Sigmoid colon (tissue), 7 donors: ENCODE results near the gene ZNF548. TPM values are rescaled to one million over a fixed set of nuclear protein-coding genes. Genes with fewer than 3 reads are reported as not detected.

Experiments
- DNase-seq: peaks from one replicate; pipeline ENCODE4 v3.0.0-alpha.2; 2019
- H3K27ac ChIP-seq, 4 donors: fragments of 200-600 bp; sonication (generic); one replicate each; pipeline ENCODE4 v1.5.1; 2016 to 2019; ENCODE audit warnings: mild to moderate bottlenecking in 1 of 4
- H3K27me3 ChIP-seq, 3 donors: fragments of 200-600 bp; sonication (generic); one replicate each; pipeline ENCODE4 v1.5.1; 2019; ENCODE audit warnings: mild to moderate bottlenecking in 1 of 3
- H3K36me3 ChIP-seq, 4 donors: fragments of 200-600 bp; sonication (generic); one replicate each; pipeline ENCODE4 v1.5.1; 2016 to 2019
- H3K4me1 ChIP-seq, 4 donors: fragments of 200-600 bp; sonication (generic); one replicate each; pipeline ENCODE4 v1.5.1; 2017 to 2019
- H3K4me3 ChIP-seq, 4 donors: fragments of 200-600 bp; sonication (generic); one replicate each; pipeline ENCODE4 v1.5.1; 2017 to 2019; ENCODE audit warnings: mild to moderate bottlenecking in 2 of 4, moderate library complexity in 1 of 4
- H3K9me3 ChIP-seq, 4 donors: fragments of 200-600 bp in 3 of 4; sonication (generic) in 3 of 4; one replicate each; pipeline versions ENCODE4 v1.5.1 to v1.6.1; 2013 to 2019
- CTCF ChIP-seq, 4 experiments: fragments of 450-650 bp in 3 of 4; fragments of 200-600 bp in 1 of 4; IDR thresholded peaks; one replicate each; pipeline ENCODE4 v1.5.1; 2016 to 2019; ENCODE audit warnings: antibody characterized with exemption in 4 of 4, mild to moderate bottlenecking in 3 of 4, moderate library complexity in 2 of 4
- EP300 ChIP-seq, 4 donors: sonication (generic); formaldehyde crosslinking; IDR thresholded peaks; one replicate each; pipeline ENCODE4 v1.6.1; 2017; ENCODE audit warnings: antibody characterized with exemption in 4 of 4
- POLR2A ChIP-seq, 2 donors: fragments of 450-650 bp; IDR thresholded peaks; one replicate each; pipeline ENCODE4 v1.6.1; 2016; ENCODE audit warnings: antibody characterized with exemption in 2 of 2, mild to moderate bottlenecking in 2 of 2, moderate library complexity in 2 of 2
- POLR2AphosphoS5 ChIP-seq, 4 donors: sonication (generic); formaldehyde crosslinking; IDR thresholded peaks; one replicate each; pipeline ENCODE4 v1.6.1; 2017; ENCODE audit warnings: antibody characterized with exemption in 4 of 4
- WGBS, 2 donors: extraction: QIAGEN DNeasy Blood & Tissue Kit; methylation state at CpG; one replicate each; pipeline ENCODE4 v1.1.7; 2013; 5-methylcytosine and 5-hydroxymethylcytosine counted together
- intact Hi-C: fragments of 100-400 bp; cut with DNase I; formaldehyde crosslinking; loops from one replicate; pipeline ENCODE4 v1.15.1; 2023
- polyA plus RNA-seq, 3 donors: library from polyadenylated mRNA; stranded (reverse); fragments of 200-250 nt; gene quantifications; one replicate each; pipeline ENCODE4 v1.2.3, GENCODE V29; 2013
- total RNA-seq, 4 donors: library from RNA; depleted of rRNA; stranded (reverse); fragments of >200 nt; gene quantifications; one replicate each; pipeline ENCODE4 v1.1.0, GENCODE V29; 2016
- donor health status: healthy with polysubstance abuse.
- donor health status: Bipolar disorder and iron deficiency.
- donor health status: healthy.

ZNF548 gene
- total and polyA plus RNA-seq, 7 donors: 1.2 to 29.1 (median 21.9) TPM

- H3K36me3 ChIP-seq: no peaks in the 10 kb centered on the region
- peaks cover 0 to 17% (median 2%) of the 10 kb centered on the region in 4 donors for H3K9me3 ChIP-seq
- intact Hi-C loops: no loop called here
Observed at GRCh38 chr19:57452307-57452706, 62.7 kb downstream of the ZNF548 start.

More at GRCh38 chr19:57452307-57452706, 62.7 kb downstream of the ZNF548 start:
- 97 to 98% methylated on average over 3 of the region's 3 CpGs for WGBS, 2 donors
- DNase-seq: no peak
- no peak for TF ChIP-seq POLR2A (IDR thresholded peaks at IDR 0.05)
- TF ChIP-seq EP300 (IDR thresholded peaks at IDR 0.05): no peak
- no peak for TF ChIP-seq POLR2AphosphoS5 (IDR thresholded peaks at IDR 0.05)
- no peak for TF ChIP-seq CTCF (IDR thresholded peaks at IDR 0.05)
- Histone ChIP-seq H3K27me3 (no peaks in the 10 kb centered on the region), H3K4me1 (no peaks in the 10 kb centered on the region), H3K27ac (no peak overlapping the region), H3K4me3 (no peak overlapping the region)

Other genes starting within 250 kb of the ZNF548 start
- gene ZIM3, start 244.7 kb upstream of the ZNF548 start, total RNA-seq: not detected
- not detected for gene ZIM3, start 244.7 kb upstream of the ZNF548 start, polyA plus RNA-seq
- not detected for gene DUXA, start 222.4 kb upstream of the ZNF548 start, total RNA-seq
- not detected for gene DUXA, start 222.4 kb upstream of the ZNF548 start, polyA plus RNA-seq
- 10 to 100 TPM; 18.5 to 39.6 (median 28.0) TPM for gene ZNF264, start 198.4 kb upstream of the ZNF548 start, total RNA-seq
- 1 to 10 TPM; 1.2 to 5.0 (median 2.8) TPM for gene ZNF264, start 198.4 kb upstream of the ZNF548 start, polyA plus RNA-seq
- 1 to 10 TPM in 1 of 4 donors, under 1 TPM in 1, not detected in 2; 0.71 to 1.3 TPM for gene AURKC, start 158.8 kb upstream of the ZNF548 start, total RNA-seq
- 1 to 10 TPM in 1 of 3 donors, under 1 TPM in 1, not detected in 1; 0.63 to 1.4 TPM for gene AURKC, start 158.8 kb upstream of the ZNF548 start, polyA plus RNA-seq
- gene ZNF805, start 149.2 kb upstream of the ZNF548 start, total RNA-seq: 10 to 100 TPM; 11.8 to 21.6 (median 17.5) TPM
- gene ZNF805, start 149.2 kb upstream of the ZNF548 start, polyA plus RNA-seq: 1 to 10 TPM in 2 of 3 donors, under 1 TPM in 1; under 0.01 to 2.0 (median 1.2) TPM
- gene ZNF460, start 109.4 kb upstream of the ZNF548 start, total RNA-seq: 10 to 100 TPM; 48.2 to 95.2 (median 55.1) TPM
- 1 to 10 TPM in 1 of 3 donors, under 1 TPM in 1, not detected in 1; 0.69 to 5.1 TPM for gene ZNF460, start 109.4 kb upstream of the ZNF548 start, polyA plus RNA-seq
- 1 to 10 TPM; 5.4 to 8.1 (median 7.5) TPM for gene ZNF543, start 69.4 kb upstream of the ZNF548 start, total RNA-seq
- gene ZNF543, start 69.4 kb upstream of the ZNF548 start, polyA plus RNA-seq: 1 to 10 TPM in 1 of 3 donors, under 1 TPM in 2; 0.46 to 1.6 (median 0.60) TPM
- 1 to 10 TPM; 7.1 to 9.6 (median 9.1) TPM for gene ZNF304, start 38.6 kb upstream of the ZNF548 start, total RNA-seq
- gene ZNF304, start 38.6 kb upstream of the ZNF548 start, polyA plus RNA-seq: 1 to 10 TPM in 2 of 3 donors, under 1 TPM in 1; 0.92 to 3.1 (median 1.2) TPM
- 10 to 100 TPM; 21.3 to 28.1 (median 27.1) TPM for gene TRAPPC2B, start 26.3 kb upstream of the ZNF548 start, total RNA-seq
- gene TRAPPC2B, start 26.3 kb upstream of the ZNF548 start, polyA plus RNA-seq: 10 to 100 TPM in 2 of 3 donors, 1 to 10 TPM in 1; 9.2 to 18.0 (median 11.4) TPM
- 1 to 10 TPM in 3 of 4 donors, under 1 TPM in 1; 0.83 to 3.6 (median 2.8) TPM for gene ZNF547, start 26.3 kb upstream of the ZNF548 start, total RNA-seq
- 1 to 10 TPM in 1 of 3 donors, not detected in 2; 1.2 TPM for gene ZNF547, start 26.3 kb upstream of the ZNF548 start, polyA plus RNA-seq
- gene ZNF17, start 21.3 kb downstream of the ZNF548 start, total RNA-seq: 10 to 100 TPM; 10.2 to 14.0 (median 10.8) TPM
- 1 to 10 TPM in 2 of 3 donors, under 1 TPM in 1; 0.69 to 3.9 (median 1.2) TPM for gene ZNF17, start 21.3 kb downstream of the ZNF548 start, polyA plus RNA-seq
- gene ZNF749, start 45.5 kb downstream of the ZNF548 start, total RNA-seq: 1 to 10 TPM; 1.9 to 7.4 (median 4.0) TPM
- gene ZNF749, start 45.5 kb downstream of the ZNF548 start, polyA plus RNA-seq: 10 to 100 TPM in 1 of 3 donors, 1 to 10 TPM in 2; 3.9 to 10.2 (median 6.7) TPM
- 1 to 10 TPM in 3 of 4 donors, under 1 TPM in 1; 0.49 to 1.4 (median 1.2) TPM for gene VN1R1, start 67.3 kb downstream of the ZNF548 start, total RNA-seq
- under 1 TPM in 1 of 3 donors, not detected in 2; 0.50 TPM for gene VN1R1, start 67.3 kb downstream of the ZNF548 start, polyA plus RNA-seq
- 10 to 100 TPM; 12.8 to 17.1 (median 15.5) TPM for gene ZNF772, start 87.7 kb downstream of the ZNF548 start, total RNA-seq
- 1 to 10 TPM in 1 of 3 donors, under 1 TPM in 2; 0.23 to 3.4 (median 0.60) TPM for gene ZNF772, start 87.7 kb downstream of the ZNF548 start, polyA plus RNA-seq
- gene ZNF419, start 97.9 kb downstream of the ZNF548 start, total RNA-seq: 10 to 100 TPM in 2 of 4 donors, 1 to 10 TPM in 2; 5.2 to 16.1 (median 11.1) TPM
- gene ZNF419, start 97.9 kb downstream of the ZNF548 start, polyA plus RNA-seq: 1 to 10 TPM; 1.4 to 3.9 (median 3.0) TPM
- gene ZNF773, start 110.1 kb downstream of the ZNF548 start, total RNA-seq: 10 to 100 TPM in 3 of 4 donors, 1 to 10 TPM in 1; 8.4 to 34.1 (median 20.9) TPM
- 1 to 10 TPM; 1.2 to 4.6 (median 1.6) TPM for gene ZNF773, start 110.1 kb downstream of the ZNF548 start, polyA plus RNA-seq
- gene ZNF549, start 137.5 kb downstream of the ZNF548 start, total RNA-seq: 1 to 10 TPM; 4.2 to 6.4 (median 5.5) TPM
- gene ZNF549, start 137.5 kb downstream of the ZNF548 start, polyA plus RNA-seq: 1 to 10 TPM in 2 of 3 donors, under 1 TPM in 1; 0.46 to 2.6 (median 1.2) TPM
- 1 to 10 TPM; 4.1 to 6.6 (median 5.0) TPM for gene ZNF550, start 170.0 kb downstream of the ZNF548 start, total RNA-seq
- 1 to 10 TPM in 2 of 3 donors, under 1 TPM in 1; 0.92 to 3.7 (median 1.2) TPM for gene ZNF550, start 170.0 kb downstream of the ZNF548 start, polyA plus RNA-seq
- gene ZNF416, start 189.1 kb downstream of the ZNF548 start, total RNA-seq: 1 to 10 TPM; 3.1 to 5.5 (median 4.2) TPM
- gene ZNF416, start 189.1 kb downstream of the ZNF548 start, polyA plus RNA-seq: 1 to 10 TPM in 1 of 3 donors, under 1 TPM in 2; 0.23 to 2.2 (median 0.60) TPM
- gene ZIK1, start 194.3 kb downstream of the ZNF548 start, total RNA-seq: 10 to 100 TPM in 1 of 4 donors, 1 to 10 TPM in 3; 4.8 to 10.5 (median 5.9) TPM
- gene ZIK1, start 194.3 kb downstream of the ZNF548 start, polyA plus RNA-seq: 1 to 10 TPM in 1 of 3 donors, under 1 TPM in 2; 0.23 to 3.9 (median 0.60) TPM
- 10 to 100 TPM in 1 of 4 donors, 1 to 10 TPM in 3; 1.2 to 12.5 (median 3.1) TPM for gene ZNF530, start 210.0 kb downstream of the ZNF548 start, total RNA-seq
- 1 to 10 TPM; 1.4 to 3.3 (median 1.8) TPM for gene ZNF530, start 210.0 kb downstream of the ZNF548 start, polyA plus RNA-seq
- gene ZNF134, start 224.4 kb downstream of the ZNF548 start, total RNA-seq: 10 to 100 TPM; 10.8 to 23.2 (median 17.0) TPM
- 1 to 10 TPM in 2 of 3 donors, under 1 TPM in 1; 0.92 to 6.5 (median 4.2) TPM for gene ZNF134, start 224.4 kb downstream of the ZNF548 start, polyA plus RNA-seq
- 10 to 100 TPM; 11.8 to 14.4 (median 12.6) TPM for gene ZNF211, start 243.3 kb downstream of the ZNF548 start, total RNA-seq
- 1 to 10 TPM; 1.8 to 6.5 (median 3.0) TPM for gene ZNF211, start 243.3 kb downstream of the ZNF548 start, polyA plus RNA-seq